Osteocyte (in vitro differentiated cells): Measurements from ENCODE around the gene SLCO2A1. TPM values are rescaled to one million over a fixed set of nuclear protein-coding genes. Genes with fewer than 3 reads are reported as not detected.

ENCODE experiments used
- DNase-seq: peaks from one replicate; pipeline ENCODE4 v3.0.0; 2021; ENCODE audit warnings: mixed read lengths; ENCODE audit not compliant: unreplicated experiment; ENCODE audit errors: extremely low spot score
- H3K27ac Mint-ChIP-seq: one replicate; pipeline ENCODE4 v1.8.0; 2021; ENCODE audit warnings: mild to moderate bottlenecking, mixed read lengths; ENCODE audit not compliant: unreplicated experiment
- H3K27me3 Mint-ChIP-seq: one replicate; pipeline ENCODE4 v1.8.0; 2021; ENCODE audit warnings: mixed read lengths; ENCODE audit not compliant: unreplicated experiment
- H3K36me3 Mint-ChIP-seq: one replicate; pipeline ENCODE4 v1.8.0; 2021; ENCODE audit warnings: mixed read lengths; ENCODE audit not compliant: unreplicated experiment
- H3K4me1 Mint-ChIP-seq: one replicate; pipeline ENCODE4 v1.8.0; 2021; ENCODE audit warnings: mixed read lengths; ENCODE audit not compliant: unreplicated experiment
- H3K4me3 Mint-ChIP-seq: one replicate; pipeline ENCODE4 v1.8.0; 2021; ENCODE audit warnings: mild to moderate bottlenecking, moderate library complexity, mixed read lengths; ENCODE audit not compliant: unreplicated experiment
- H3K9me3 Mint-ChIP-seq: one replicate; pipeline ENCODE4 v1.8.0; 2021; ENCODE audit warnings: mixed read lengths; ENCODE audit not compliant: unreplicated experiment
- total RNA-seq: library from RNA; stranded (reverse); gene quantifications from 2 replicates; pipeline ENCODE4 v1.2.1, GENCODE V29; 2021
- TF ChIP-seq, protein P1 (sequence below): fragments of 200-600 bp; sonication (generic); IDR thresholded peaks from 2 replicates; pipeline ENCODE4 v1.5.0; 2021; ENCODE audit warnings: antibody characterized with exemption, mild to moderate bottlenecking, moderate library complexity

SLCO2A1 gene
- total RNA-seq, 1 donor from 2014 or later, result 9.8 TPM

GRCh38 chr3:134033315-134033996, 3.7 kb upstream of the SLCO2A1 start:
- H3K4me3 Mint-ChIP-seq, result no peak overlapping the region
- no peak overlapping the region for H3K27ac Mint-ChIP-seq
- DNase-seq, result peak; percentile 73
- no peaks in the 10 kb centered on the region for H3K27me3 Mint-ChIP-seq
- no peaks in the 10 kb centered on the region for H3K9me3 Mint-ChIP-seq
- TF ChIP-seq, protein P1, sequence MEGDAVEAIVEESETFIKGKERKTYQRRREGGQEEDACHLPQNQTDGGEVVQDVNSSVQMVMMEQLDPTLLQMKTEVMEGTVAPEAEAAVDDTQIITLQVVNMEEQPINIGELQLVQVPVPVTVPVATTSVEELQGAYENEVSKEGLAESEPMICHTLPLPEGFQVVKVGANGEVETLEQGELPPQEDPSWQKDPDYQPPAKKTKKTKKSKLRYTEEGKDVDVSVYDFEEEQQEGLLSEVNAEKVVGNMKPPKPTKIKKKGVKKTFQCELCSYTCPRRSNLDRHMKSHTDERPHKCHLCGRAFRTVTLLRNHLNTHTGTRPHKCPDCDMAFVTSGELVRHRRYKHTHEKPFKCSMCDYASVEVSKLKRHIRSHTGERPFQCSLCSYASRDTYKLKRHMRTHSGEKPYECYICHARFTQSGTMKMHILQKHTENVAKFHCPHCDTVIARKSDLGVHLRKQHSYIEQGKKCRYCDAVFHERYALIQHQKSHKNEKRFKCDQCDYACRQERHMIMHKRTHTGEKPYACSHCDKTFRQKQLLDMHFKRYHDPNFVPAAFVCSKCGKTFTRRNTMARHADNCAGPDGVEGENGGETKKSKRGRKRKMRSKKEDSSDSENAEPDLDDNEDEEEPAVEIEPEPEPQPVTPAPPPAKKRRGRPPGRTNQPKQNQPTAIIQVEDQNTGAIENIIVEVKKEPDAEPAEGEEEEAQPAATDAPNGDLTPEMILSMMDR, result no peak
- H3K36me3 Mint-ChIP-seq, result no peaks in the 10 kb centered on the region
- H3K4me1 Mint-ChIP-seq, result peaks cover 9% of the 10 kb centered on the region

DNA sequence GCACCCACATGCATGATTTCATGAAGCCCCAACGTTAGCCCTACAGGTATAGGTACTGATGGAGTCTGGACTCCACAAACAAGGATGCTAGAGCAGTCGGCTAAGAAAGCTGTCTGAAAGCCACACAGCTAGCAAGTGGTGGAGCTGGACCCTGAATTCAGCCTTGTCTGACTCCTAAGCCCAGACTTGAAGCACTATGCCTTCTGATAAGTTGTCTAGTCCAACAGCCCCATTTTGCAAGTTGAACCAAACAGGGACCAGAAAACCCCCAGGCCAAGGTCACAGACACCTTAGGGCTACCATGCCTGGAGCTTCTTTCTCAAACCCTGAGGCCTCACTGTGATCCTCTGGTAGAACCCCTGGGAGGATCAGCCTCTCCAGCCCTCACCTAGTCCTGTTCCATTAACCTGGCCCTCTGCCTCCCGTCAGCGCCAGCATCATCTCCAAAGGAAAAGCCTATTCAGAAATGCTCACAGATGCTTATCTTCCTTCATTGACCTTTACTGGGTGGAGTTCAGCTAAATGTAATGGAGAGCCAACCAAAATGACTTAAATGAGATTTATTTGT, 1.7 kb upstream of the SLCO2A1 start:
- no peak for DNase-seq
- H3K36me3 Mint-ChIP-seq, result no peaks in the 10 kb centered on the region
- no peaks in the 10 kb centered on the region for H3K9me3 Mint-ChIP-seq
- H3K4me1 Mint-ChIP-seq, result peaks cover 10% of the 10 kb centered on the region
- TF ChIP-seq, protein P1, result no peak
- H3K27me3 Mint-ChIP-seq, result no peaks in the 10 kb centered on the region
- H3K4me3 Mint-ChIP-seq, result no peak overlapping the region
- no peak overlapping the region for H3K27ac Mint-ChIP-seq

GRCh38 chr3:134030379-134031347, 938 bp upstream of the SLCO2A1 start:
- H3K4me1 Mint-ChIP-seq, result peaks cover 10% of the 10 kb centered on the region
- peak overlapping the region; percentile 57 for H3K27ac Mint-ChIP-seq
- H3K27me3 Mint-ChIP-seq, result no peaks in the 10 kb centered on the region
- no peak for DNase-seq
- H3K4me3 Mint-ChIP-seq, result peak overlapping the region; percentile 83
- H3K9me3 Mint-ChIP-seq, result no peaks in the 10 kb centered on the region
- no peaks in the 10 kb centered on the region for H3K36me3 Mint-ChIP-seq
- TF ChIP-seq, protein P1, result no peak

DNA sequence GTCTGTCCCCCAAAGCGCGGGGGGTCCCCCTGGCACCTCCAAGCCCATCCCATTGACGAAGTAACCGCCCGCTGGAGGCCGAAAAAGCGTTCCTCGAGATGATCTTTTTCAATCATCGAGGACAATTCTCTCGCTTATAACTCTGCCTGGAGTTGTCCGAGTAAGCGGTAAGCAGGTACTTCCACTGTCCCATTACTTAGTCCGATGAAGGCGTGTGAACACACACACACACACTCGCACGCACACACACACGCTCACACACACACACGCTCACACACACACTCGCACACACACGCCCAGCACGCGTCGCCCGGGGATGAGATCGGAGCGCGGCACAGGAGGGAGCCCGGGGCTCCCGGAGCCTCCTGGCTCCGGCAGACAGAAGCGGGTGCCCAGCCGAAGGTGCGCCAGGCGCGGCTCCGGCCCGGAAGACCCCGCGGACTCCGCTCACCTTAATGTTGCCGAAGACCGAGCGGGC, 430 bp downstream of the SLCO2A1 start:
- DNase-seq, result no peak

More for the DNA sequence above, 430 bp downstream of the SLCO2A1 start:
- Mint-ChIP-seq H3K4me3 (peak overlapping the region; percentile 83), H3K4me1 (peaks cover 10% of the 10 kb centered on the region), H3K27me3 (no peaks in the 10 kb centered on the region), H3K27ac (no peak overlapping the region), H3K36me3 (no peaks in the 10 kb centered on the region), H3K9me3 (no peaks in the 10 kb centered on the region)
- TF ChIP-seq, protein P1, result no peak
